Neural progenitor cell (in vitro differentiated cells): ENCODE measurements around the gene ZRANB2.

Source experiments
- CTCF ChIP-seq: fragments of 200-600 bp; sonication (generic); IDR thresholded peaks from 2 replicates; pipeline ENCODE4 v1.5.1; 2017; ENCODE audit warnings: antibody characterized with exemption, mild to moderate bottlenecking
- EZH2 ChIP-seq: fragments of 200-600 bp; sonication (generic); IDR thresholded peaks from 2 replicates; pipeline ENCODE4 v1.6.1; 2017; ENCODE audit warnings: antibody characterized with exemption, mild to moderate bottlenecking, moderate library complexity
- EZH2phosphoT487 ChIP-seq: fragments of 200-600 bp; sonication (generic); IDR thresholded peaks from 2 replicates; pipeline ENCODE4 v1.6.1; 2017; ENCODE audit warnings: antibody characterized with exemption

GRCh38 chr1:71044833-71045232 lies 36.0 kb downstream of the ZRANB2 start:
- TF ChIP-seq EZH2phosphoT487: no peak
- TF ChIP-seq CTCF: no peak
- no peak for TF ChIP-seq EZH2
